H9 (cell line): ENCODE measurements around the gene SELL. TPM values are rescaled to one million over a fixed set of nuclear protein-coding genes. Genes with fewer than 3 reads are reported as not detected.

ENCODE experiments used
- DNase-seq: peaks from one replicate; pipeline ENCODE4 v3.0.0-alpha.2; 2017
- H2AFZ ChIP-seq: one replicate; pipeline ENCODE4 v1.6.1; 2013; ENCODE audit warnings: mild to moderate bottlenecking, low read length, control low read depth, moderate library complexity
- H2AK5ac ChIP-seq: 2 replicates; pipeline ENCODE4 v1.6.1; 2013; ENCODE audit warnings: low read length, control low read depth, mixed read lengths; ENCODE audit not compliant: insufficient read length
- H2BK120ac ChIP-seq: one replicate; pipeline ENCODE4 v1.6.1; 2013; ENCODE audit warnings: low read depth, mild to moderate bottlenecking, low read length, control low read depth, inconsistent platforms; ENCODE audit not compliant: poor library complexity, severe bottlenecking
- H2BK12ac ChIP-seq: 2 replicates; pipeline ENCODE4 v1.6.1; 2013; ENCODE audit warnings: low read length, control low read depth, mixed read lengths, low read depth; ENCODE audit not compliant: insufficient read length
- H2BK15ac ChIP-seq: 2 replicates; pipeline ENCODE4 v1.6.1; 2013; ENCODE audit warnings: low read depth, low read length, control low read depth
- H2BK20ac ChIP-seq: one replicate; pipeline ENCODE4 v1.6.1; 2013; ENCODE audit warnings: low read depth, mild to moderate bottlenecking, low read length, control low read depth, inconsistent platforms; ENCODE audit not compliant: poor library complexity, severe bottlenecking
- H2BK5ac ChIP-seq: 2 replicates; pipeline ENCODE4 v1.6.1; 2013; ENCODE audit warnings: low read length, control low read depth, mixed read lengths; ENCODE audit not compliant: insufficient read length
- H3K14ac ChIP-seq: 2 replicates; pipeline ENCODE4 v1.6.1; 2013; ENCODE audit warnings: low read length, control low read depth; ENCODE audit not compliant: insufficient read depth
- H3K18ac ChIP-seq: 2 replicates; pipeline ENCODE4 v1.6.1; 2013; ENCODE audit warnings: low read depth, mild to moderate bottlenecking, mixed read lengths, low read length, control low read depth; ENCODE audit not compliant: insufficient read length
- H3K23ac ChIP-seq: 2 replicates; pipeline ENCODE4 v1.6.1; 2013; ENCODE audit warnings: low read length, control low read depth, mixed read lengths, low read depth; ENCODE audit not compliant: insufficient read length
- H3K23me2 ChIP-seq: 2 replicates; pipeline ENCODE4 v1.6.1; 2013; ENCODE audit warnings: low read depth, mild to moderate bottlenecking, mixed read lengths, low read length, control low read depth; ENCODE audit not compliant: insufficient read length, poor library complexity, severe bottlenecking
- H3K27ac ChIP-seq: 2 replicates; pipeline ENCODE4 v1.5.1; 2013; ENCODE audit warnings: low read length, control low read depth, mixed read lengths, low read depth; ENCODE audit not compliant: insufficient read length
- H3K27me3 ChIP-seq: 2 replicates; pipeline ENCODE4 v1.6.1; 2013; ENCODE audit warnings: low read length, control low read depth, inconsistent platforms; ENCODE audit not compliant: insufficient read depth
- H3K4ac ChIP-seq: 2 replicates; pipeline ENCODE4 v1.6.1; 2013; ENCODE audit warnings: low read depth, mild to moderate bottlenecking, control low read depth, inconsistent platforms, low read length, moderate library complexity
- H3K4me1 ChIP-seq: 2 replicates; pipeline ENCODE4 v1.6.1; 2013; ENCODE audit warnings: low read length, control low read depth, inconsistent platforms; ENCODE audit not compliant: insufficient read depth
- H3K4me2 ChIP-seq: 2 replicates; pipeline ENCODE4 v1.6.1; 2013; ENCODE audit warnings: low read length, control low read depth, mixed read lengths; ENCODE audit not compliant: insufficient read length, insufficient read depth
- H3K56ac ChIP-seq: 2 replicates; pipeline ENCODE4 v1.6.1; 2013; ENCODE audit warnings: low read depth, mild to moderate bottlenecking, mixed read lengths, low read length, control low read depth; ENCODE audit not compliant: insufficient read length
- H3K79me1 ChIP-seq: 2 replicates; pipeline ENCODE4 v1.6.1; 2013; ENCODE audit warnings: low read depth, mild to moderate bottlenecking, moderate library complexity, low read length, control low read depth, inconsistent platforms; ENCODE audit not compliant: insufficient read depth, poor library complexity, severe bottlenecking
- H3K79me2 ChIP-seq: 2 replicates; pipeline ENCODE4 v1.6.1; 2013; ENCODE audit warnings: low read length, control low read depth, inconsistent platforms; ENCODE audit not compliant: insufficient read depth
- H3K9ac ChIP-seq: 2 replicates; pipeline ENCODE4 v1.6.1; 2013; ENCODE audit warnings: low read length, control low read depth, mixed read lengths; ENCODE audit not compliant: insufficient read length; ENCODE audit errors: extremely low read depth
- H3K9me3 ChIP-seq: one replicate; pipeline ENCODE4 v1.6.1; 2013; ENCODE audit warnings: low read depth, low read length, inconsistent platforms; ENCODE audit not compliant: control insufficient read depth
- H3T11ph ChIP-seq: one replicate; pipeline ENCODE4 v1.6.1; 2013; ENCODE audit warnings: mild to moderate bottlenecking, low read length, control low read depth, inconsistent platforms
- H4K20me1 ChIP-seq: one replicate; pipeline ENCODE4 v1.6.1; 2013; ENCODE audit not compliant: control insufficient read depth, insufficient read length, insufficient read depth
- H4K5ac ChIP-seq: 2 replicates; pipeline ENCODE4 v1.6.1; 2013; ENCODE audit warnings: low read depth, mild to moderate bottlenecking, mixed read lengths, low read length, control low read depth; ENCODE audit not compliant: insufficient read length
- H4K8ac ChIP-seq: replicated peaks from 2 replicates; pipeline ENCODE4 v1.6.1; 2013; ENCODE audit warnings: low read length, control low read depth, mixed read lengths, low read depth; ENCODE audit not compliant: insufficient read length
- H4K91ac ChIP-seq: 2 replicates; pipeline ENCODE4 v1.6.1; 2013; ENCODE audit warnings: low read depth, mild to moderate bottlenecking, moderate library complexity, mixed read lengths, low read length, control low read depth; ENCODE audit not compliant: insufficient read length
- H3K27ac Mint-ChIP-seq, 3 experiments: 2 replicates in 2 of 3; 3 replicates in 1 of 3; pipeline ENCODE4 v1.8.0; 2020 to 2021; ENCODE audit warnings: mixed read lengths in 3 of 3, mild to moderate bottlenecking in 1 of 3, moderate library complexity in 1 of 3
- H3K27me3 Mint-ChIP-seq: 2 replicates; pipeline ENCODE4 v1.8.0; 2021; ENCODE audit warnings: low read depth, mild to moderate bottlenecking, moderate library complexity, mixed read lengths
- H3K36me3 Mint-ChIP-seq, 3 experiments: 2 replicates in 2 of 3; 3 replicates in 1 of 3; pipeline ENCODE4 v1.8.0; 2020 to 2021; ENCODE audit warnings: low read depth in 3 of 3, mixed read lengths in 3 of 3; ENCODE audit not compliant: insufficient read depth in 1 of 3
- H3K4me1 Mint-ChIP-seq, 2 experiments: 2 replicates each; pipeline ENCODE4 v1.8.0; 2020; ENCODE audit warnings: mixed read lengths in 2 of 2
- H3K4me3 Mint-ChIP-seq, 2 experiments: 2 replicates in 1 of 2; 3 replicates in 1 of 2; pipeline ENCODE4 v1.8.0; 2020 to 2021; ENCODE audit warnings: mild to moderate bottlenecking in 2 of 2, mixed read lengths in 2 of 2, moderate library complexity in 1 of 2
- H3K9me3 Mint-ChIP-seq, 2 experiments: 2 replicates in 1 of 2; 3 replicates in 1 of 2; pipeline ENCODE4 v1.8.0; 2020; ENCODE audit warnings: mild to moderate bottlenecking in 2 of 2, mixed read lengths in 2 of 2, moderate library complexity in 1 of 2
- CTCF ChIP-seq: fragments of 200-600 bp; sonication (generic); conservative IDR thresholded peaks from 3 replicates; pipeline ENCODE4 v1.8.0; 2021; ENCODE audit warnings: antibody characterized with exemption, mild to moderate bottlenecking
- WGBS: extraction: QIAGEN DNeasy Blood & Tissue Kit; methylation state at CpG from one replicate; pipeline ENCODE4 v1.1.7; 2013; ENCODE audit warnings: missing lambda C conversion rate, low lambda C conversion rate, mixed read lengths; ENCODE audit not compliant: insufficient read length; ENCODE audit errors: extremely low coverage; 5-methylcytosine and 5-hydroxymethylcytosine counted together
- total RNA-seq: library from RNA; stranded (reverse); gene quantifications from 2 replicates; pipeline ENCODE4 v1.2.1, GENCODE V29; 2021

SELL gene
- total RNA-seq, 1 experiment from 2014 or later: not detected

- Histone ChIP-seq H4K8ac (no peak overlapping the region), H2AK5ac (no peak overlapping the region), H3T11ph (no peak overlapping the region), H3K27me3 (no peaks in the 10 kb centered on the region), H3K4me1 (no peaks in the 10 kb centered on the region), H3K79me2 (no peaks in the 10 kb centered on the region), H3K79me1 (no peaks in the 10 kb centered on the region), H2AFZ (no peak overlapping the region), H2BK20ac (no peak overlapping the region), H3K23ac (no peak overlapping the region), H3K4me2 (no peak overlapping the region), H3K56ac (no peak overlapping the region), H2BK15ac (no peak overlapping the region), H2BK12ac (no peak overlapping the region), H3K14ac (no peak overlapping the region), H4K5ac (no peak overlapping the region), H4K20me1 (no peaks in the 10 kb centered on the region), H3K4ac (no peak overlapping the region), H3K9me3 (no peaks in the 10 kb centered on the region), H3K27ac (no peak overlapping the region), H4K91ac (no peak overlapping the region), H2BK5ac (no peak overlapping the region), H3K9ac (no peak overlapping the region), H2BK120ac (no peak overlapping the region), H3K18ac (no peak overlapping the region), H3K23me2 (no peaks in the 10 kb centered on the region)
- no peak for TF ChIP-seq CTCF
- DNase-seq: no peak
- no peak overlapping the region for H3K27ac Mint-ChIP-seq
- H3K9me3 Mint-ChIP-seq: no peaks in the 10 kb centered on the region
- H3K36me3 Mint-ChIP-seq: no peaks in the 10 kb centered on the region
- peaks cover 5 to 10% of the 10 kb centered on the region in 2 experiments; a peak in 3 of 4 replicates for H3K4me1 Mint-ChIP-seq
- H3K4me3 Mint-ChIP-seq: no peak overlapping the region
- no peaks in the 10 kb centered on the region; the same call in 1 of the 2 replicates for H3K27me3 Mint-ChIP-seq
- WGBS: no CpG with 5 or more reads among the region's 1 CpG
Measured at GRCh38 chr1:169648709-169649108, 62.7 kb downstream of the SELL start.
